CD14-positive monocyte (primary cell): ENCODE results near the gene ABCC11. TPM values are rescaled to one million over a fixed set of nuclear protein-coding genes. Genes with fewer than 3 reads are reported as not detected.

Source experiments
- DNase-seq, 3 donors: peaks; one replicate each; pipeline ENCODE4 v3.0.0-alpha.2; 2011 to 2022
- H2AFZ ChIP-seq: 2 replicates; pipeline ENCODE4 v1.6.0; 2012; ENCODE audit warnings: mild to moderate bottlenecking, low read depth, low read length, inconsistent platforms; ENCODE audit not compliant: insufficient read depth, poor library complexity, severe bottlenecking
- H3K27ac ChIP-seq, 2 donors: 1 replicate in 1 of 2; 2 replicates in 1 of 2; pipeline ENCODE4 v1.5.1; 2012 to 2013; ENCODE audit warnings: low read length in 2 of 2, control low read depth in 1 of 2, inconsistent platforms in 1 of 2, low read depth in 1 of 2, mild to moderate bottlenecking in 1 of 2
- H3K27me3 ChIP-seq, 2 donors: one replicate each; pipeline versions ENCODE4 v1.6.0 to v1.6.1; 2011 to 2013; ENCODE audit warnings: low read length in 2 of 2; ENCODE audit not compliant: control insufficient read depth in 2 of 2, insufficient read depth in 2 of 2
- H3K36me3 ChIP-seq, 2 donors: replicated peaks in 1 of 2; 1 replicate in 1 of 2; 2 replicates in 1 of 2; pipeline versions ENCODE4 v1.5.1 to v1.6.1; 2012 to 2013; ENCODE audit warnings: low read length in 2 of 2, control low read depth in 1 of 2, inconsistent platforms in 1 of 2, mild to moderate bottlenecking in 1 of 2; ENCODE audit not compliant: insufficient read depth in 2 of 2, control insufficient read depth in 1 of 2
- H3K4me1 ChIP-seq, 2 donors: 1 replicate in 1 of 2; 2 replicates in 1 of 2; pipeline versions ENCODE4 v1.5.1 to v1.6.1; 2012 to 2013; ENCODE audit warnings: low read length in 2 of 2, control low read depth in 1 of 2, inconsistent platforms in 1 of 2, mild to moderate bottlenecking in 1 of 2, moderate library complexity in 1 of 2; ENCODE audit not compliant: insufficient read depth in 2 of 2, control insufficient read depth in 1 of 2
- H3K4me2 ChIP-seq: replicated peaks from 2 replicates; pipeline ENCODE3; 2012; ENCODE audit warnings: low read length, moderate library complexity, mild to moderate bottlenecking; ENCODE audit not compliant: poor library complexity, severe bottlenecking; ENCODE audit errors: extremely low read depth
- H3K4me3 ChIP-seq, 3 experiments: fragments of 200-600 bp in 1 of 3; sonication (generic) in 1 of 3; replicated peaks in 1 of 3; 1 replicate in 2 of 3; 2 replicates in 1 of 3; pipeline ENCODE4 v1.5.1; 2011 to 2013; ENCODE audit warnings: low read length in 3 of 3, mild to moderate bottlenecking in 3 of 3, control low read depth in 2 of 3, low read depth in 2 of 3, inconsistent platforms in 1 of 3, moderate library complexity in 1 of 3
- H3K79me2 ChIP-seq: 2 replicates; pipeline ENCODE4 v1.6.0; 2012; ENCODE audit warnings: mild to moderate bottlenecking, control low read depth, inconsistent platforms, low read length, moderate library complexity; ENCODE audit not compliant: insufficient read depth
- H3K9ac ChIP-seq: 2 replicates; pipeline ENCODE4 v1.6.0; 2017; ENCODE audit warnings: low read length, mild to moderate bottlenecking; ENCODE audit not compliant: insufficient read depth, poor library complexity, severe bottlenecking
- H3K9me3 ChIP-seq, 2 donors: replicated peaks in 1 of 2; 1 replicate in 1 of 2; 2 replicates in 1 of 2; pipeline versions ENCODE4 v1.5.1 to v1.6.1; 2012 to 2013; ENCODE audit warnings: low read length in 2 of 2, control low read depth in 1 of 2; ENCODE audit not compliant: control insufficient read depth in 1 of 2, insufficient read depth in 1 of 2
- H4K20me1 ChIP-seq: 2 replicates; pipeline ENCODE4 v1.6.0; 2012; ENCODE audit warnings: mild to moderate bottlenecking, low read length, control low read depth, moderate library complexity; ENCODE audit not compliant: insufficient read depth
- H3K27ac Mint-ChIP-seq, 7 donors: one replicate each; pipeline ENCODE4 v1.8.0; 2020; ENCODE audit warnings: mild to moderate bottlenecking in 7 of 7, mixed read lengths in 7 of 7, moderate library complexity in 6 of 7, inconsistent platforms in 2 of 7
- H3K27me3 Mint-ChIP-seq, 3 donors: one replicate each; pipeline ENCODE4 v1.8.0; 2021 to 2022; ENCODE audit warnings: low read depth in 3 of 3, mild to moderate bottlenecking in 3 of 3, mixed read lengths in 3 of 3, moderate library complexity in 3 of 3, inconsistent platforms in 1 of 3
- H3K36me3 Mint-ChIP-seq, 2 donors: one replicate each; pipeline ENCODE4 v1.8.0; 2020; ENCODE audit warnings: mixed read lengths in 2 of 2, inconsistent platforms in 1 of 2, mild to moderate bottlenecking in 1 of 2
- H3K4me1 Mint-ChIP-seq: one replicate; pipeline ENCODE4 v1.8.0; 2020; ENCODE audit warnings: mild to moderate bottlenecking, mixed read lengths
- H3K4me3 Mint-ChIP-seq, 2 donors: one replicate each; pipeline ENCODE4 v1.8.0; 2020; ENCODE audit warnings: mild to moderate bottlenecking in 2 of 2, mixed read lengths in 2 of 2, moderate library complexity in 1 of 2
- H3K9me3 Mint-ChIP-seq, 7 donors: one replicate each; pipeline ENCODE4 v1.8.0; 2020 to 2022; ENCODE audit warnings: mixed read lengths in 7 of 7, mild to moderate bottlenecking in 6 of 7, moderate library complexity in 6 of 7, inconsistent platforms in 2 of 7
- WGBS: methylation state at CpG from one replicate; pipeline ENCODE4 v1.1.5; 2013; ENCODE audit warnings: missing lambda C conversion rate; ENCODE audit not compliant: insufficient coverage; 5-methylcytosine and 5-hydroxymethylcytosine counted together
- intact Hi-C, 2 donors: fragments of 100-400 bp; cut with micrococcal nuclease; formaldehyde crosslinking; loops; one replicate each; pipeline versions ENCODE4 v1.15.0 to v1.15.1; 2023
- polyA plus RNA-seq, 3 donors: library from polyadenylated mRNA; depleted of rRNA in 1 of 3; unstranded in 2 of 3; stranded (reverse) in 1 of 3; fragments of 300-500 nt in 2 of 3; fragments of >200 nt in 1 of 3; fragmentation: Illumina TruSeq in 2 of 3; gene quantifications; 1 replicate in 2 of 3; 2 replicates in 1 of 3; pipeline ENCODE4 v1.2.3, GENCODE V29; 2012 to 2021
- TF ChIP-seq, protein P1 (sequence below): fragments of 200-600 bp; IDR thresholded peaks from one replicate; pipeline ENCODE4 v1.8.0; 2022; ENCODE audit warnings: antibody characterized with exemption, mild to moderate bottlenecking

The ABCC11 gene
- polyA plus RNA-seq, 3 donors: 0.03 TPM; not detected in 2

DNA sequence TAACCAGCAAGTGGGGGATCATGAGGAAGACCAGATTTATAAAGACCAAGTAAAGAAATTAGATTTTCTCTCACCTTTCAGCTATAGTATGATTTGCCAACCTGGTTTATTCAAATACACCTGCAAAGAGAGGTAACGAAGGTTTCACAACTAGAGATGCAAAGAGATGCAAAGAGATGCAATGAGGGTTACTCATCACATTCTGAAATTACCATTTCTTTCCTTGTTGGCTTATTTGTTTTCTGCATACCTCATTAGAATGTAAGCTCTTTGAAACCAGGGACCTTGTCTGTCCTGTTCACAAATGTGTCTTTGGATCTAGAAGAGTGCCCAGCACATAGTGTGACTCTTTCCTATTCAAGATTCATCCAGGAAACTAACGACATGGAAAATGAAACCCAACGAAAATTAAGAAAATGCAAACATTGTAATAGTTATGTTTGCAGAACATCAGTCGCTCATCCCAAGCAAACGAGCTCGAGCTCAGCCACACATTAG lies 12.2 kb downstream of the ABCC11 start:
- no CpG with 5 or more reads among the region's 6 CpGs for WGBS
- no peak overlapping the region for H3K9ac ChIP-seq

DNA sequence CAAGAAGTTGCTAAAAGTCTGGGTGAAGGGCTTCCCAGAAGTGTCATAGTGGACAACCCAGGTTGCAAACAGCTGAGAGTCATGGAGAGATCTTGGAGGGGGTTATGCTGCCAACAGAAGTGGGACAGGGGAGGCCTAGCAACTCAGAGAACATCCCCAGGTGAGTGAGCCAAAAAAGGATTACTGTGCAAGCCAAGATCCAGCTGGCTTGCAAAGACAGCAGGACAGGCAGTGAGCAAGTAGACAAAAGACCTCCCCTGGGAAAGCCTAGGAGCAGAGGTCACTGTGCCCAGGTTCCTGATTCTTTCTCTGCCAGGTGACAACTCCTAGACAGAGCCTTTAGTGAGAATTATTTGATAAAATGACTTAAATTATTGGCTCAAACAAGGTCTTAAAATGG lies 12.7 kb downstream of the ABCC11 start:
- Histone ChIP-seq H3K9me3 (no peaks in the 10 kb centered on the region), H3K9ac (no peak overlapping the region), H3K79me2 (no peaks in the 10 kb centered on the region), H3K27me3 (no peaks in the 10 kb centered on the region), H3K36me3 (no peaks in the 10 kb centered on the region), H3K27ac (no peak overlapping the region), H3K4me1 (no peaks in the 10 kb centered on the region), H3K4me3 (no peak overlapping the region), H4K20me1 (no peaks in the 10 kb centered on the region), H3K4me2 (no peak overlapping the region), H2AFZ (no peak overlapping the region)
- TF ChIP-seq, protein P1, sequence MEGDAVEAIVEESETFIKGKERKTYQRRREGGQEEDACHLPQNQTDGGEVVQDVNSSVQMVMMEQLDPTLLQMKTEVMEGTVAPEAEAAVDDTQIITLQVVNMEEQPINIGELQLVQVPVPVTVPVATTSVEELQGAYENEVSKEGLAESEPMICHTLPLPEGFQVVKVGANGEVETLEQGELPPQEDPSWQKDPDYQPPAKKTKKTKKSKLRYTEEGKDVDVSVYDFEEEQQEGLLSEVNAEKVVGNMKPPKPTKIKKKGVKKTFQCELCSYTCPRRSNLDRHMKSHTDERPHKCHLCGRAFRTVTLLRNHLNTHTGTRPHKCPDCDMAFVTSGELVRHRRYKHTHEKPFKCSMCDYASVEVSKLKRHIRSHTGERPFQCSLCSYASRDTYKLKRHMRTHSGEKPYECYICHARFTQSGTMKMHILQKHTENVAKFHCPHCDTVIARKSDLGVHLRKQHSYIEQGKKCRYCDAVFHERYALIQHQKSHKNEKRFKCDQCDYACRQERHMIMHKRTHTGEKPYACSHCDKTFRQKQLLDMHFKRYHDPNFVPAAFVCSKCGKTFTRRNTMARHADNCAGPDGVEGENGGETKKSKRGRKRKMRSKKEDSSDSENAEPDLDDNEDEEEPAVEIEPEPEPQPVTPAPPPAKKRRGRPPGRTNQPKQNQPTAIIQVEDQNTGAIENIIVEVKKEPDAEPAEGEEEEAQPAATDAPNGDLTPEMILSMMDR: no peak
- Mint-ChIP-seq H3K27ac (no peak overlapping the region), H3K4me3 (no peak overlapping the region), H3K27me3 (peaks cover 1 to 6% (median 4%) of the 10 kb centered on the region in 3 donors), H3K4me1 (peaks cover 7% of the 10 kb centered on the region), H3K36me3 (no peaks in the 10 kb centered on the region), H3K9me3 (peaks cover 0 to 3% (median 0%) of the 10 kb centered on the region in 7 donors)
- DNase-seq: no peak
- intact Hi-C loops: no loop called here

More for the DNA sequence above, 12.2 kb downstream of the ABCC11 start:
- Histone ChIP-seq H3K4me2 (no peak overlapping the region), H3K9me3 (no peaks in the 10 kb centered on the region), H3K4me3 (no peak overlapping the region), H3K79me2 (no peaks in the 10 kb centered on the region), H3K36me3 (no peaks in the 10 kb centered on the region), H3K4me1 (no peaks in the 10 kb centered on the region), H3K27ac (no peak overlapping the region), H4K20me1 (no peaks in the 10 kb centered on the region), H2AFZ (no peak overlapping the region), H3K27me3 (no peaks in the 10 kb centered on the region)
- intact Hi-C loops: no loop called here
- no peak overlapping the region for H3K4me3 Mint-ChIP-seq
- no peak overlapping the region for H3K27ac Mint-ChIP-seq
- no peak for DNase-seq
- H3K36me3 Mint-ChIP-seq: no peaks in the 10 kb centered on the region
- TF ChIP-seq, protein P1: no peak
- H3K27me3 Mint-ChIP-seq: peaks cover 1 to 6% (median 2%) of the 10 kb centered on the region in 3 donors
- H3K9me3 Mint-ChIP-seq: peaks cover 0 to 4% (median under 1%) of the 10 kb centered on the region in 7 donors
- H3K4me1 Mint-ChIP-seq: peaks cover 7% of the 10 kb centered on the region
